Sigmoid colon (tissue), 7 donors: ENCODE data around the gene TBX20. TPM values are rescaled to one million over a fixed set of nuclear protein-coding genes. Genes with fewer than 3 reads are reported as not detected.
"Not testable (repeated sequence)": the region's sequence is repeated elsewhere in the genome, so short reads cannot be mapped to it uniquely, and the experiment has no call there.

Source experiments
- DNase-seq: peaks from one replicate; pipeline ENCODE4 v3.0.0-alpha.2; 2019
- H3K27ac ChIP-seq, 4 donors: fragments of 200-600 bp; sonication (generic); one replicate each; pipeline ENCODE4 v1.5.1; 2016 to 2019; ENCODE audit warnings: mild to moderate bottlenecking in 1 of 4
- H3K27me3 ChIP-seq, 3 donors: fragments of 200-600 bp; sonication (generic); one replicate each; pipeline ENCODE4 v1.5.1; 2019; ENCODE audit warnings: mild to moderate bottlenecking in 1 of 3
- H3K36me3 ChIP-seq, 4 donors: fragments of 200-600 bp; sonication (generic); one replicate each; pipeline ENCODE4 v1.5.1; 2016 to 2019
- H3K4me1 ChIP-seq, 4 donors: fragments of 200-600 bp; sonication (generic); one replicate each; pipeline ENCODE4 v1.5.1; 2017 to 2019
- H3K4me3 ChIP-seq, 4 donors: fragments of 200-600 bp; sonication (generic); one replicate each; pipeline ENCODE4 v1.5.1; 2017 to 2019; ENCODE audit warnings: mild to moderate bottlenecking in 2 of 4, moderate library complexity in 1 of 4
- H3K9me3 ChIP-seq, 4 donors: fragments of 200-600 bp in 3 of 4; sonication (generic) in 3 of 4; one replicate each; pipeline versions ENCODE4 v1.5.1 to v1.6.1; 2013 to 2019
- WGBS, 2 donors: extraction: QIAGEN DNeasy Blood & Tissue Kit; methylation state at CpG; one replicate each; pipeline ENCODE4 v1.1.7; 2013; 5-methylcytosine and 5-hydroxymethylcytosine counted together
- intact Hi-C: fragments of 100-400 bp; cut with DNase I; formaldehyde crosslinking; loops from one replicate; pipeline ENCODE4 v1.15.1; 2023
- polyA plus RNA-seq, 3 donors: library from polyadenylated mRNA; stranded (reverse); fragments of 200-250 nt; gene quantifications; one replicate each; pipeline ENCODE4 v1.2.3, GENCODE V29; 2013
- total RNA-seq, 4 donors: library from RNA; depleted of rRNA; stranded (reverse); fragments of >200 nt; gene quantifications; one replicate each; pipeline ENCODE4 v1.1.0, GENCODE V29; 2016
- donor health status: healthy with polysubstance abuse.
- donor health status: Bipolar disorder and iron deficiency.
- donor health status: healthy.

TBX20 gene
- total and polyA plus RNA-seq, 7 donors, result 0.04 TPM; not detected in 6

DNA sequence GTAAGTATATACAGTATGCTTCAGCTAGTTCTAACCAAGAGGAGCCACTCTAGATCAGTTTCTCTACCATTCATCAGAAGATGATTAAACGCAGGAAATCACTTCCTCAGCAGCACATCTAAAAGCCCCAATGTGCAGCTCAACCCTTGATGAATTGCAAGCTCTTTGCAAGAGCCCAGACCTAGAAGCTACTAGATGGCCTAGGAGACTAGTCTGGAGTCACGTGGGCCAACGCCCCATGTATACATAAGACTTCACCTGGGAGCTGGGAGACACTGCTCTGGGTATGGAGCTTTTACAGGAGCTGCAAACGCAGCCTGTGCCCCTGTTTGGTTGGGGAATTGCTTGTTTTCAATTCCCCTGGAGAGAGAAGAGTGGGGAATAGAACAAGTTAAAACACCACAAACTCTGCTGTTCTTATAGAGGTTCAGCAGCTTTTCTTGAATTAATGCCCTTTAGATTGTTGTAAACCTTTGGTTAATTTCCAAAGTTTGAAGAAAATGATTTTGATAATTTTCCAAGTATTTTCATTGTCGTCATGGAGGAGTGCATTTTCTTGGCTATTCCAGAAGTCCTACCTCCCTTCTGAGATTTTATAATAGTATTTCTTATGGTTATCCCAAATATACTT lies 69.9 kb downstream of the TBX20 start:
- H3K4me3 ChIP-seq, DNase-seq, intact Hi-C loops, H3K27ac ChIP-seq, H3K9me3 ChIP-seq, H3K36me3 ChIP-seq: not testable (repeated sequence)
- peaks cover 0 to 16% (median 14%) of the 10 kb centered on the region in 4 donors for H3K4me1 ChIP-seq
- peaks cover 8 to 19% (median 14%) of the 10 kb centered on the region in 3 donors for H3K27me3 ChIP-seq
- 36 to 69% methylated on average over 5 of the region's 5 CpGs for WGBS, 2 donors

DNA sequence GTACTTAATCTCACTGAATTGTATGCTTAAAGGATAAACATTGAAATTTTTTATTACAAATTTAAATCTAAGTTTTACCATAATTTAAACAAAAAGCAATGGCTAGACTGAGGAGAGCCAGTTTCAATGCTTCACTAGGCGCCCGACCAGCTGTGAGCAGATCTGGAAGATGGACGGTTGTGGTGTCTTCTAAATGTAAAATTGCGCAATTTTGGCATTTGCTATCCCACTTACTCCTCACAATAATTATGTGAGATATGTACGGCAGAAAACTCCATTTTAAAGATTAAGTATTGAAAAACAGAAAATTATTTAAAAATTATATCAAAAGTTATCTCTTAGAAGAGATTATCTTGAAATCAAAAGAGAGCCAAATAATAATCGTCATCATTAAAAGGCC lies 73.2 kb downstream of the TBX20 start:
- WGBS, 2 donors, result 83 to 88% methylated on average over 6 of the region's 6 CpGs
- DNase-seq, H3K4me1 ChIP-seq, H3K27ac ChIP-seq, H3K4me3 ChIP-seq, H3K27me3 ChIP-seq, H3K36me3 ChIP-seq, intact Hi-C loops, H3K9me3 ChIP-seq: not testable (repeated sequence)

DNA sequence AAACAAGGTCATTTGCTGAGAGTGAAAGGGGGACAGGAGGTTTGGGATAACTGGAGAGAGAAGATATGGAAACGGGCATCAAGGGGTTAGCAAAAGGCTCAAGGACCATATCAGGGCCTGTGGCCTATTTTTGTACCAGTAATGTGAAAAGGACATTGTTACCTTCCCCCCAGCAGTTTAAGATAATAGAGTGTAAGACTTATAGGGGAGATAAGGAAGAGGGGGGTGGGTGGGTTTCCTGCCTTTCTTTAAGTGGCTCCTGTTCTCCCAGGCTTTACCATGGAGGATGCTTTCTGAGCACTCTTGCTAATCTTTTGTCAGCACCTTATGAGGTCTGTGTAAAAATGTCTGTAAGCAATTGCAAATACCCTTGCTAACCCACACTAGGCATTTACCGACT lies 80.7 kb downstream of the TBX20 start:
- H3K4me3 ChIP-seq, H3K27ac ChIP-seq, H3K4me1 ChIP-seq, H3K9me3 ChIP-seq, intact Hi-C loops, H3K36me3 ChIP-seq, DNase-seq, H3K27me3 ChIP-seq: not testable (repeated sequence)
- WGBS, 2 donors, result 48% methylated on average over 2 of the region's 2 CpGs

DNA sequence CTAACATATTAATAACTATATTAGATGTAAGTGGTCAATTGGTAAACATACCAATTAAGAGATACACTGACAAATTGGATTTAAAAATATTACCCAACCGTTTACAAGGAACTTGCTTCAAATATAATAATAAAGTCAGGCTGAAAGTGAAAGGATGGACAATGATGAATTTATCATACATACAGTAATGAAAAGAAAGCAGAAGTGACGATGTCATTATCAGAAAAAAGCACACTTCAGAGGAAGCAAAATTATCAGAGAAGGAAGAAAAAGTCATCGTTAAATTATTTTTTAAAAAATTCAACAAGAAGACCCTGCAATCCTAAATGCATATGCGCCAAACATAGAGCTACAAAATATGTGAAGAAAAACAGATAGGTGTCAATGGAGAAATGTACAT lies 81.8 kb downstream of the TBX20 start:
- H3K27me3 ChIP-seq, H3K27ac ChIP-seq, H3K4me1 ChIP-seq, H3K4me3 ChIP-seq, H3K36me3 ChIP-seq, intact Hi-C loops, H3K9me3 ChIP-seq, DNase-seq: not testable (repeated sequence)
- 49 to 59% methylated on average over 4 of the region's 4 CpGs for WGBS, 2 donors

DNA sequence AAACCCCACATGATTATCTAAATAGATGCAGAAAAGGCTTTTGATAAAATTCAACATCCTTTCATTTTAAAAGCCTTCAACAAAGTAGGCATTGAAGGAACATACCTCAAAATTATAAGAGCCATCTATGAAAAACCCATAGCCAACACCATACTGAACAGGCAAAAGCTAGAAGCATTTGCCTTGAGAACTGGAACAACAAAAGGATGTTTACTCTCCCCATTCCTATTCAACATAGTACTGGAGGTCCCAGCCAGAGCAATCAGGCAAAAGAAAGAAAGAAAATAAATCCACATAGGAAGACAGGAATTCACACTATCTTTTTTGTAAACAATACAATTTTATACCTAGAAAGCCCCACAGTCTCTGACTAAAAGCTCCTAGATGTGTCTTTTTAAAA lies 86.2 kb downstream of the TBX20 start:
- H3K27ac ChIP-seq, H3K4me1 ChIP-seq, H3K36me3 ChIP-seq, H3K9me3 ChIP-seq, H3K27me3 ChIP-seq, DNase-seq, intact Hi-C loops, H3K4me3 ChIP-seq: not testable (repeated sequence)

DNA sequence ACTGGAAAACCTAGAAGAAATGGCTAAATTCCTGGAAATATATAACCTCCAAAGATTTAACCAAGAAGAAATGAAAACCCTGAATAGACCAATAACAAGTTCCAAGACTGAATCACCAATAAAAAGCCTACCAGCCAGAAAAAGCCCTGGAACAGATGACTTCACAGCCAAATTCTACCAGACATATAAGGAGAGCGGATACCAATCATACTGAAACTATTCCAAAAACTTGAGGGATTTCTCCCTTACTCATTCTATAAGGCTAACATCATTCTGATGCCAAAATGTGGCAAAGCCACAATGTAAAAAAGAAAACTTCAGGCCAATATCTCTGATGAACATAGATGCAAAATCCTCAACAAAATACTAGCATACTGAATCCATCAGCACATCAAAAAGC lies 86.7 kb downstream of the TBX20 start:
- H3K9me3 ChIP-seq, H3K4me3 ChIP-seq, DNase-seq, H3K36me3 ChIP-seq, H3K4me1 ChIP-seq, H3K27ac ChIP-seq, intact Hi-C loops, H3K27me3 ChIP-seq: not testable (repeated sequence)
- WGBS, 2 donors, result 89 to 92% methylated on average over 1 of the region's 1 CpG

DNA sequence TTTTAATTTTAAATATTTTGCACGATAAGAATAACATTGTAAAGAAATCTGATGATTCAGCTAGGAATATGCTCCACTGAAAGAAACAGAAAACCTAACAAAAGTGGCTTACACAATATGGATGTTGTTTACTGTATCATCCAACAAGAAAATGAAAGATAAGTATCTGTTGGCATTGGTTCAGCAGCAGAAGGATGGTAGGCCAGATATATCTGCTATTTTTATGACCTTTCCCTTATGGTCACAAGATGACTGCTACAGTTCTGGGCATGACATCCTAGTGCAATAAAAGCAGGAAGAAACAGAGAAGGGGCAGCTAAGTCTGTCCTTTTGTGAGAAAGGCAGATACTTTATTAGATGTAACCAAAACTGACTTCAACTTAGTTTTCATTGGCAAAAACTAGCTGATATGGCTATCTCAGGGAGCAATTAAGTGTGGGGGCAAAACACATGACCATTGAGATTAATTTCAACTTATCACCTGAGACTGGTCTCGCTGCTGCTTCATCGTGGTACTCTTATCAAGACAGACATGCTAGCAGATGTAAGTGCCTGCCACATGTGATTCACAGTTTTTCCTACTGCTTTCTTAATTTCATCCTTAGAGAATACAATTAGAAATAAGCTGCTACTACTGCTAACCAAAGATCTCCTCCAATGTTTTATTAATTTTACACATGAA lies 92.7 kb downstream of the TBX20 start:
- H3K27ac ChIP-seq, H3K9me3 ChIP-seq, H3K4me1 ChIP-seq, H3K36me3 ChIP-seq, DNase-seq, H3K4me3 ChIP-seq, H3K27me3 ChIP-seq, intact Hi-C loops: not testable (repeated sequence)
- 36 to 44% methylated on average over 3 of the region's 3 CpGs for WGBS, 2 donors

Other genes with a start within 250 kb of the TBX20 start
- gene DPY19L1, start 216.6 kb downstream of the TBX20 start, total RNA-seq, result 10 to 100 TPM; 12.1 to 17.1 (median 13.9) TPM
- 10 to 100 TPM in 1 of 3 donors, 1 to 10 TPM in 2; 1.8 to 10.5 (median 3.5) TPM for gene DPY19L1, start 216.6 kb downstream of the TBX20 start, polyA plus RNA-seq